Liver (tissue), 3 donors: Measurements from ENCODE around the gene MFRP.

Experiments
- CTCF ChIP-seq: fragments of 150-350 bp; IDR thresholded peaks from 2 replicates; pipeline ENCODE4 v1.5.1; 2017; ENCODE audit warnings: improper control_type of control experiment, low read depth, low read length; ENCODE audit not compliant: missing input control
- EGR1 ChIP-seq, 2 donors: IDR thresholded peaks; 2 replicates each; pipeline ENCODE4 v1.6.1; 2016 to 2018; ENCODE audit warnings: antibody characterized with exemption in 2 of 2, low read depth in 2 of 2
- FOXA1 ChIP-seq: IDR thresholded peaks from 2 replicates; pipeline ENCODE4 v1.6.1; 2016; ENCODE audit warnings: antibody characterized with exemption
- JUND ChIP-seq, 2 donors: IDR thresholded peaks; 2 replicates each; pipeline ENCODE4 v1.6.1; 2016; ENCODE audit warnings: antibody characterized with exemption in 2 of 2
- YY1 ChIP-seq: IDR thresholded peaks from 2 replicates; pipeline ENCODE4 v1.6.1; 2016; ENCODE audit warnings: antibody characterized with exemption, mild to moderate bottlenecking
- donor health status: healthy.
- donor health status: healthy.

DNA sequence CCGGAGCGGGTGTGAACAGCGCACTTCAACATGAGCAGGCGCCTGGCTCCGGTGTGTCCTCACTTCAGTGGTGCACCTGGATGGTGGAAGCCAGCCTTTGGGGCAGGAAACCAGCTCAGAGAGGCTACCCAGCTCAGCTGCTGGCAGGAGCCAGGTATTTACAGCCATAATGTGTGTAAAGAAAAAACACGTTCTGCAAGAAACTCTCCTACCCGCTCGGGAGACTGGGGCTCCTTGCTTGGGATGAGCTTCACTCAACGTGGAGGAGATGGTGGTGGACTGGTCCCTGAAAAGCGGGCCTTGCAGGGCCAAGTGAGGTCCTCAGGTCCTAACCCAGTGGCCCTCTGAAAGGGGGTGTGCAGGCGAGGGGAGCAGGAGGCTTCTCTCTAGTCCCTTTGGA lies 37.1 kb downstream of the MFRP start:
- TF ChIP-seq CTCF (no peak), JUND (IDR thresholded peaks at IDR 0.05) (no peak), FOXA1 (no peak), YY1 (no peak), EGR1 (IDR thresholded peaks at IDR 0.05; ENCODE audit: low read depth in 2 of 2) (no peak)
